ENCODE data around the gene FBLN1. TPM values are rescaled to one million over a fixed set of nuclear protein-coding genes. Genes with fewer than 3 reads are reported as not detected.

The FBLN1 gene
- total RNA-seq, 1 experiment from 2014 or later, result 23.4 TPM

- POLR2A ChIA-PET, result no interaction called here
- H3K4me3 ChIP-seq (replicated peaks in 1 of 2; ENCODE audit: low read depth in 1 of 2, low read length in 2 of 2), result no peak overlapping the region
- H3K9me2 ChIP-seq (ENCODE audit: insufficient read depth), result no peaks in the 10 kb centered on the region
- H3K4me1 ChIP-seq (ENCODE audit: control insufficient read depth in 1 of 2, insufficient read depth in 2 of 2, low read length in 2 of 2), result peaks cover 0 to 6% of the 10 kb centered on the region in 2 experiments; a peak in 2 of 4 replicates
- DNase-seq (ENCODE audit: low read depth, low spot score) (no peak), ATAC-seq (no peak)
- no peaks in the 10 kb centered on the region for H3K79me2 ChIP-seq (ENCODE audit: insufficient read depth, low read length)
- H3K36me3 ChIP-seq (ENCODE audit: control insufficient read depth in 1 of 2, insufficient read depth in 2 of 2, low read length in 2 of 2), result no peaks in the 10 kb centered on the region
- CTCF ChIA-PET, result no interaction called here
- TF ChIP-seq, protein P1, sequence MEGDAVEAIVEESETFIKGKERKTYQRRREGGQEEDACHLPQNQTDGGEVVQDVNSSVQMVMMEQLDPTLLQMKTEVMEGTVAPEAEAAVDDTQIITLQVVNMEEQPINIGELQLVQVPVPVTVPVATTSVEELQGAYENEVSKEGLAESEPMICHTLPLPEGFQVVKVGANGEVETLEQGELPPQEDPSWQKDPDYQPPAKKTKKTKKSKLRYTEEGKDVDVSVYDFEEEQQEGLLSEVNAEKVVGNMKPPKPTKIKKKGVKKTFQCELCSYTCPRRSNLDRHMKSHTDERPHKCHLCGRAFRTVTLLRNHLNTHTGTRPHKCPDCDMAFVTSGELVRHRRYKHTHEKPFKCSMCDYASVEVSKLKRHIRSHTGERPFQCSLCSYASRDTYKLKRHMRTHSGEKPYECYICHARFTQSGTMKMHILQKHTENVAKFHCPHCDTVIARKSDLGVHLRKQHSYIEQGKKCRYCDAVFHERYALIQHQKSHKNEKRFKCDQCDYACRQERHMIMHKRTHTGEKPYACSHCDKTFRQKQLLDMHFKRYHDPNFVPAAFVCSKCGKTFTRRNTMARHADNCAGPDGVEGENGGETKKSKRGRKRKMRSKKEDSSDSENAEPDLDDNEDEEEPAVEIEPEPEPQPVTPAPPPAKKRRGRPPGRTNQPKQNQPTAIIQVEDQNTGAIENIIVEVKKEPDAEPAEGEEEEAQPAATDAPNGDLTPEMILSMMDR (IDR thresholded peaks at IDR 0.05 in 2 of 3, conservative IDR thresholded peaks at IDR 0.05 in 1 of 3; ENCODE audit: borderline replicate concordance in 1 of 3, insufficient read depth in 1 of 3, low read depth in 2 of 3, low read length in 2 of 3), result no peak
- TF ChIP-seq JUND (IDR thresholded peaks at IDR 0.05), result no peak
- TF ChIP-seq, protein P2, sequence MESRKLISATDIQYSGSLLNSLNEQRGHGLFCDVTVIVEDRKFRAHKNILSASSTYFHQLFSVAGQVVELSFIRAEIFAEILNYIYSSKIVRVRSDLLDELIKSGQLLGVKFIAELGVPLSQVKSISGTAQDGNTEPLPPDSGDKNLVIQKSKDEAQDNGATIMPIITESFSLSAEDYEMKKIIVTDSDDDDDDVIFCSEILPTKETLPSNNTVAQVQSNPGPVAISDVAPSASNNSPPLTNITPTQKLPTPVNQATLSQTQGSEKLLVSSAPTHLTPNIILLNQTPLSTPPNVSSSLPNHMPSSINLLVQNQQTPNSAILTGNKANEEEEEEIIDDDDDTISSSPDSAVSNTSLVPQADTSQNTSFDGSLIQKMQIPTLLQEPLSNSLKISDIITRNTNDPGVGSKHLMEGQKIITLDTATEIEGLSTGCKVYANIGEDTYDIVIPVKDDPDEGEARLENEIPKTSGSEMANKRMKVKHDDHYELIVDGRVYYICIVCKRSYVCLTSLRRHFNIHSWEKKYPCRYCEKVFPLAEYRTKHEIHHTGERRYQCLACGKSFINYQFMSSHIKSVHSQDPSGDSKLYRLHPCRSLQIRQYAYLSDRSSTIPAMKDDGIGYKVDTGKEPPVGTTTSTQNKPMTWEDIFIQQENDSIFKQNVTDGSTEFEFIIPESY (IDR thresholded peaks at IDR 0.05; ENCODE audit: extremely low read depth, insufficient replicate concordance, low read length), result no peak
- no peak for TF ChIP-seq REST (IDR thresholded peaks at IDR 0.05; ENCODE audit: low read depth)
- no peak for TF ChIP-seq SIN3A (IDR thresholded peaks at IDR 0.05; ENCODE audit: low read depth)
- TF ChIP-seq YY1 (IDR thresholded peaks at IDR 0.05; ENCODE audit: extremely low read depth, insufficient replicate concordance, low read depth, low read length), result no peak
- TF ChIP-seq ZFX (IDR thresholded peaks at IDR 0.05), result no peak
- TF ChIP-seq POLR2AphosphoS5 (IDR thresholded peaks at IDR 0.05; ENCODE audit: low read depth, low read length), result no peak
- TF ChIP-seq CBX3 (IDR thresholded peaks at IDR 0.05; ENCODE audit: low read depth), result no peak
- no peak for TF ChIP-seq TCF7L2 (IDR thresholded peaks at IDR 0.05; ENCODE audit: borderline replicate concordance, extremely low read depth, insufficient read depth, insufficient read length)
- TF ChIP-seq SP1 (IDR thresholded peaks at IDR 0.05; ENCODE audit: low read depth), result no peak
- TF ChIP-seq MAX (IDR thresholded peaks at IDR 0.05), result no peak
- TF ChIP-seq SRF (IDR thresholded peaks at IDR 0.05; ENCODE audit: low read depth), result no peak
- no peak for TF ChIP-seq EZH2phosphoT487 (IDR thresholded peaks at IDR 0.05; ENCODE audit: borderline replicate concordance)
- no peak for TF ChIP-seq ELF1 (IDR thresholded peaks at IDR 0.05; ENCODE audit: borderline replicate concordance, low read depth)
- no peak for TF ChIP-seq EGR1 (IDR thresholded peaks at IDR 0.05; ENCODE audit: low read depth)
- TF ChIP-seq CEBPB (IDR thresholded peaks at IDR 0.05; ENCODE audit: low read depth), result no peak
- TF ChIP-seq ZNF274 (IDR thresholded peaks at IDR 0.05; ENCODE audit: low read depth, low read length), result no peak
- no TSS peak for BruUV-seq (replicated peaks)
- H2AFZ ChIP-seq (ENCODE audit: low read depth, low read length, poor library complexity, severe bottlenecking), result no peak overlapping the region
- H3K27me3 ChIP-seq (ENCODE audit: insufficient read depth, low read length), result no peaks in the 10 kb centered on the region
- H3K27ac ChIP-seq (ENCODE audit: low read depth, low read length), result no peak overlapping the region
- RAD21 ChIA-PET (ENCODE audit: low non-redundant PET in 1 of 2, low total read pairs in 2 of 2, uncharacterized antibody in 2 of 2, unreplicated experiment in 2 of 2), result no interaction called here
- H4K20me1 ChIP-seq (ENCODE audit: insufficient read depth), result no peaks in the 10 kb centered on the region
- intact Hi-C loops (cut with micrococcal nuclease), result no loop called here
- no peak overlapping the region for H3K9ac ChIP-seq (ENCODE audit: low read length)
- no peaks in the 10 kb centered on the region for H3K9me3 ChIP-seq (ENCODE audit: control insufficient read depth in 1 of 2, insufficient read depth in 1 of 2, low read depth in 1 of 2, low read length in 2 of 2)
- H3K4me2 ChIP-seq (ENCODE audit: low read length), result no peak overlapping the region
Observed at GRCh38 chr22:45532235-45532631, 29.6 kb downstream of the FBLN1 start.

All from HCT116 (cell line).